HAP-1 (cell line): Measurements from ENCODE around the gene TMEM53.

Source experiments
- DNase-seq, 2 experiments: peaks; one replicate each; pipeline ENCODE4 v3.0.0-alpha.2; 2016 to 2020; ENCODE audit warnings: low spot score in 2 of 2
- H3K27me3 ChIP-seq: fragments of 250-450 bp; sonication (Bioruptor Pico); 2 replicates; pipeline ENCODE4 v1.5.1; 2020; ENCODE audit warnings: low read depth, mild to moderate bottlenecking, moderate library complexity
- H3K36me3 ChIP-seq: fragments of 250-450 bp; sonication (Bioruptor Pico); replicated peaks from 2 replicates; pipeline ENCODE4 v1.5.1; 2020; ENCODE audit warnings: mild to moderate bottlenecking
- H3K4me1 ChIP-seq: fragments of 250-450 bp; sonication (Bioruptor Pico); 2 replicates; pipeline ENCODE4 v1.5.1; 2020; ENCODE audit warnings: mild to moderate bottlenecking
- H3K4me3 ChIP-seq: fragments of 250-450 bp; sonication (Bioruptor Pico); 2 replicates; pipeline ENCODE4 v1.5.1; 2020; ENCODE audit warnings: mild to moderate bottlenecking, moderate library complexity
- H3K9me3 ChIP-seq: fragments of 250-450 bp; sonication (Bioruptor Pico); 2 replicates; pipeline ENCODE4 v1.5.1; 2020; ENCODE audit warnings: mild to moderate bottlenecking, moderate library complexity
- in situ Hi-C: fragments of 300-500 bp; cut with MboI; formaldehyde crosslinking; loops from 3 replicates; pipeline ENCODE4 v1.14.3; 2020; ENCODE audit warnings: low sequenced_read_pairs, inconsistent platforms, mixed read lengths

TMEM53 gene

DNA sequence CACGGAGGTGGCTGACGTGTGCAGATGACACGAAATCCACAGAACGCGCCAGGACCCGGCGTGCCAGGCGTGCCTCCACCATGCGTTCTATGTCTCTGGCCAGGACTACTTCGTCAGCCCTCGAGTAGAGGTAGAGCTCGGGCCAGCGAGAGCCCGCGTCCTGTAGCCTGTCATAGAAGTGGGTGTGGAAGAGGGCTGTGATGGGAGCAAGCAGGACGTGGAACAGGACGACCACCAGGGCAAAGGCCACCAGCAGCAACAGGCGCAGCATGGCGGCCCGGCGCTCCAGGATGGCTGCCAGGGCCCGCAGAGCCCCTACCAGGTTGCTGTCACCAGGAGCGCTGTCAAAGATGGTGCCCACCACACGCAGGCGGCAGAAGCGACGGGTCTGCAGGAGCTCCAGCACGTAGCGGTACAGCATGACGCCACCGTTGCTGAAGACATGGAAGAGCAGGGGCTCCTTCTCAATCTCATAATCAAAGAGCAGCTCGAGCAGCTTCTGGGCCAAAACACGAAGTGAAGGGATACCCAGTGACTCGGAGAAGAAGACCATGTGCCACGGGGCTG lies 19.6 kb downstream of the TMEM53 start:
- H3K27me3 ChIP-seq, result no peaks in the 10 kb centered on the region
- no peak for DNase-seq
- in situ Hi-C loops, result loop anchor here (10.0 kb wide), 1 partner anchor 440 kb away; the partner anchor contains the start of gene DMAP1
- peaks cover 15% of the 10 kb centered on the region for H3K36me3 ChIP-seq
- no peaks in the 10 kb centered on the region for H3K4me1 ChIP-seq
- no peaks in the 10 kb centered on the region for H3K9me3 ChIP-seq
- no peak overlapping the region for H3K4me3 ChIP-seq

DNA sequence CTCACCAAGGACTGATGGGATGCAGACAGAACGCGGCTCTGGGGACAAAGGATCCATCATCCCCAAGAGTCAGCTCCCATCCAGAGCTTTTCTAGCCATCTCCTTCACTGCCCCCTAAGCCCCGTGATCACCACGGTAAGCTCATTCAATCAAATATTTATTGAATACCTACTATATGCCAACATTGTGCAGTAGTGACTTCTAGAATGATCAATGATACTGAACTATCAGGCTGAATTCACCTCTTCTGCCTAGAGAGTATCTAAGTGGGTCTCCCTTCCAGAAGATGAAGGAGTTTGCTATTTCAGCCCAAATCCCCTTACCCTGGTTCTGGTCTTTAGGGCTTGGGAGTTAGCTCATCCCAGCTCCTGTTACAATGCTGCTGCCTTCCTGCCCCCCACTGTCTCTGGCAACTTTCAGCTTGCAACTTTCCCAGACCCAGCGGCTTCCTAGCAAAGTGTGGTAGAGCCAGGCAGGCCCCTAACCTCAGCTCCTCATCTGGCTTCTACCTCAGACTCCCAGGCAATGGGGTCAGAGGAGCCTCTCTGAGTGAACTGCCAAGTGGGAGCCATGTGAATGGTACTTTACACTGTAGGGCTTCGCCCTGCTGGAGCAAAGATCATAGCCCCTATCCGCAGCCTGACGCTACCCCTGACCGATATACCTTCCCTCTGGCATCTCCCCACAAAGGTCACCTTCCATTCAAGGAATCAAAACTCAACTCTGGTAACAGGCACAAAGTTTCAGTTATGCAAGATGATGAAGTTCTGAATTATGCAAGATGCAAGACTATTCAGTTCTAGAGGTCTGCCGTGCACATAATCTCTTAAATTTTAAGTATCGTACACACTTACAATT lies 20.9 kb downstream of the TMEM53 start:
- Histone ChIP-seq H3K9me3 (no peaks in the 10 kb centered on the region), H3K4me1 (no peaks in the 10 kb centered on the region), H3K27me3 (no peaks in the 10 kb centered on the region), H3K4me3 (no peak overlapping the region), H3K36me3 (peaks cover 28% of the 10 kb centered on the region)
- in situ Hi-C loops, result loop anchor here (10.0 kb wide), 1 partner anchor 439 kb away; the partner anchor contains the start of gene DMAP1
- DNase-seq, result no peak

DNA sequence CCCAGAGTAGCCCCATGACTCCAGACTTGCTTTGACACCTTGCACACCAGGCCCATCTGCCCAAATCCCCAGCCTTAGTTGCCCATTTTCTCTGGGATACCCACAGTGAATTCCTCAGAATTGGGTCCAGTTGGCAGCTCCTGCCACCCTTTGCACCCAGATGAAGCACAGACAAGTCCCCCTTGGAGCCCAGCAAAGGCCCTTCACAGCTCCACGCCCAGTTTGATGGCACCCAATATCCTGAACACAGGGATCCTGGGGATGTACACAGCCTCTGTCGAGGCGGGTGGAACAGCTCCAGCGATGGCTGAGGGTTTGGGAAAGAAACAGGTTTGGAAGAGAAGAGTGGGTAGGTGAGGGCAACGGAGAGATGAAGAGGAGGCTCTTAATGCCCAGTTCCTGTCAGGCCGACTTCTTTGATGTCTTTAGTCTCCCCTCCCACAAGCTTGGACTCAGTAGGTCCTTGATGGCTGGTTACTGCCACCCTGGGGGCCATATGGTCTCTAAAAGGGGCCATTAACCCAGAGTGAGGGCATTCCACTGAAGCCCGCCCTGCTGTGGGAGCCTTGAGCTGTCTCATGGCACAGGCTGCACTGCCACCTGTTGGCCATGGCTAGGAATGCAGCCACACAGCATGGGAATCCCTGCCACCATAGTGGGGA lies 21.7 kb downstream of the TMEM53 start:
- no peaks in the 10 kb centered on the region for H3K9me3 ChIP-seq
- H3K36me3 ChIP-seq, result peaks cover 35% of the 10 kb centered on the region
- in situ Hi-C loops, result loop anchor here (10.0 kb wide), 1 partner anchor 438 kb away; the partner anchor contains the start of gene DMAP1
- H3K4me1 ChIP-seq, result no peaks in the 10 kb centered on the region
- H3K4me3 ChIP-seq, result no peak overlapping the region
- H3K27me3 ChIP-seq, result no peaks in the 10 kb centered on the region
- peak; percentile 56 to 86 for DNase-seq

DNA sequence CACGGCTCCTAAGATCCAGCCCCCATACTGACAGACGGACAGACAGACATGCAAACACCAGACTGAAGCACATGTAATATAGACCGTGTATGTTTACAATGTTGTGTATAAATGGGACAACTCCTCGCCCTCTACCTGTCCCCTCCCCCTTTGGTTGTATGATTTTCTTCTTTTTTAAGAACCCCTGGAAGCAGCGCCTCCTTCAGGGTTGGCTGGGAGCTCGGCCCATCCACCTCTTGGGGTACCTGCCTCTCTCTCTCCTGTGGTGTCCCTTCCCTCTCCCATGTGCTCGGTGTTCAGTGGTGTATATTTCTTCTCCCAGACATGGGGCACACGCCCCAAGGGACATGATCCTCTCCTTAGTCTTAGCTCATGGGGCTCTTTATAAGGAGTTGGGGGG lies 23.2 kb downstream of the TMEM53 start:
- Histone ChIP-seq H3K4me3 (no peak overlapping the region), H3K36me3 (peaks cover 45% of the 10 kb centered on the region), H3K27me3 (no peaks in the 10 kb centered on the region), H3K4me1 (no peaks in the 10 kb centered on the region), H3K9me3 (no peaks in the 10 kb centered on the region)
- in situ Hi-C loops, result loop anchor here (10.0 kb wide), 1 partner anchor 436 kb away; the partner anchor contains the start of gene DMAP1
- no peak for DNase-seq

DNA sequence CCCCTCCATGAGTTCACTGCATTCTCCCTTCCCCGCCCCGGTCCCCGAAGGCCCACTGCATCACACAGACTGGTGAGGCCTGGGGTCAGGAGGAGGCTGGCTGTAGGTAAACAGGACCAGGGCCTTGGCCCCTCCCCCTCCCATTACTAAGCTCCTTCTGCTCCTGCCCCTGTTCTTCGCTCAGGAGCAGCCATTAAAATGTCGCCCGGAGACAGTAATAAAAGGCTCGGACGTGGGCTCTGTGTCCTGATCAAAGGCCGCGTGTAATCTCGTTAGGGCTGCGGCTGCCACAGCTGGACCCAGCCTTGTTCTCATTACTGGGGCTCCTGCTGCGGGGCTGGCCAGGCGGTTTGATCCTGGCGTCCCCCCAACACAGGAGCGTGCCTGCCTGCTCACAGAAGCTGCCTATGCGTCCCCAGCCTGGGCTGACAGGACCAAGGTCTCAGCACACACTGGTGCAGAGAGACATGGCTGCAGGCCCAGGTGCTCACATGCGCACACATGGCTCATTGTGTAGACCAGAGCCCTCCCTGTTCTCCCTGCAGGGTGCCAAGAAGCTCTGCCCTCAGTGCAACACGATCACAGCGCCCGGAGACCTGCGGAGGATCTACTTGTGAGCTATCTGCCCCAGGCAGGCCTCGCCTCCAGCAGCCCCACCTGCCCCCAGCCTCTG lies 24.0 kb downstream of the TMEM53 start:
- in situ Hi-C loops, result loop anchor here (10.0 kb wide), 1 partner anchor 435 kb away; the partner anchor contains the start of gene DMAP1
- no peak for DNase-seq
- H3K4me1 ChIP-seq, result no peaks in the 10 kb centered on the region
- no peak overlapping the region for H3K4me3 ChIP-seq
- peaks cover 52% of the 10 kb centered on the region for H3K36me3 ChIP-seq
- H3K27me3 ChIP-seq, result no peaks in the 10 kb centered on the region
- H3K9me3 ChIP-seq, result no peaks in the 10 kb centered on the region

DNA sequence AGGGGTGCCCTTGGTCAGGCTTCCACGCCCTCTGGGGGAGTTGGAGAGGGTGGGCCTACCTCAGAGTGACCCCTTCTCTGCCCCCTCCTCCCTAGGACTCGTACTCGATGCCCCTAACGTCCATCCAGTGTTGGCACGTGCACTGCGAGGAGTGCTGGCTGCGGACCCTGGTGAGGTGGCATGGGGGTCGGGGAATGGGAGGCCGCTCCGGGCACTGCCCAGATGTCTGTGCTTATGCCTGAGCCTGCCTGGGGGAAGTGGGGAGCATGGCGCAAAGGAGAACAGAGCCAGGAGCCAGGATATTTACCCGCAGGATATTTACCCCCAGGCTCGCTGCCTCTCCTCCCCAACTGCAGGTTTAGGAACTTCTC lies 24.5 kb downstream of the TMEM53 start:
- peaks cover 57% of the 10 kb centered on the region for H3K36me3 ChIP-seq
- no peaks in the 10 kb centered on the region for H3K27me3 ChIP-seq
- H3K4me1 ChIP-seq, result no peaks in the 10 kb centered on the region
- no peaks in the 10 kb centered on the region for H3K9me3 ChIP-seq
- no peak for DNase-seq
- in situ Hi-C loops, result loop anchor here (10.0 kb wide), 1 partner anchor 435 kb away; the partner anchor contains the start of gene DMAP1
- no peak overlapping the region for H3K4me3 ChIP-seq

DNA sequence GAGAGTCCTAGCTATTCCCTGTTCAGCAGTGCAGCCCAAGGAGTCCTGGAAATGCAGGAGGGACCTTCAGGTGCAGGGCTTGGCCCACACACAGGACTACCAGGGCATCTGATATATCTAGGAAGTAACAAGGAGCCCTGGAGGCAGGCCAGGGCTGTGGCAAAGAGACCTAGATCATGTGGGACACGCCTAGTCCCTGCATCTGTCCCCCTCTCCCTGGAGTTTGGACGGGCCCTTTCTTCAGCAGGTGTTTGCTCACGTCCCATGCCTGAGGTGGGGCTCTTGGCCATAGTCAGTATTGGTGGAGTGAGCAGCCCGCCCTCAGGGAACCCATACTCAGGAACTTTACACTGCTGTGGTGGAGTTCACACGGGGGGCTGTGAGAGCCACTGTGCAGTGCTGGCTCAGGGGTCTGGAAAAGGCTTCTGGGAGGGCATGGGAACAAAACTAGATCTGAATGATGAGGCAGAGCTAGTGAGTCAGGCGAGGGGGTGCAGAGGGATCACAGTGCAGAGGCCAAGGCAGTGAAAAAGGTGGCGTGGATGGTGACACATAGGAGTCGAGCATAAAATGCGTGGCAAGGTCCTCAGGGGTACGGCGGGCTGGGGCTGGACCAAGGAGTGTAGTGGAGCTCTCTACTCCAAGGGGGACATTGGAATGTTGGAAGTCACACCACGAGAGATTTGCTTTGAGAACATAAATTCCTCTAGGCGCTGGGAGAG lies 25.6 kb downstream of the TMEM53 start:
- in situ Hi-C loops, result no loop called here
- no peaks in the 10 kb centered on the region for H3K4me1 ChIP-seq
- no peak for DNase-seq
- H3K9me3 ChIP-seq, result no peaks in the 10 kb centered on the region
- H3K4me3 ChIP-seq, result no peak overlapping the region
- peaks cover 68% of the 10 kb centered on the region for H3K36me3 ChIP-seq
- H3K27me3 ChIP-seq, result no peaks in the 10 kb centered on the region

DNA sequence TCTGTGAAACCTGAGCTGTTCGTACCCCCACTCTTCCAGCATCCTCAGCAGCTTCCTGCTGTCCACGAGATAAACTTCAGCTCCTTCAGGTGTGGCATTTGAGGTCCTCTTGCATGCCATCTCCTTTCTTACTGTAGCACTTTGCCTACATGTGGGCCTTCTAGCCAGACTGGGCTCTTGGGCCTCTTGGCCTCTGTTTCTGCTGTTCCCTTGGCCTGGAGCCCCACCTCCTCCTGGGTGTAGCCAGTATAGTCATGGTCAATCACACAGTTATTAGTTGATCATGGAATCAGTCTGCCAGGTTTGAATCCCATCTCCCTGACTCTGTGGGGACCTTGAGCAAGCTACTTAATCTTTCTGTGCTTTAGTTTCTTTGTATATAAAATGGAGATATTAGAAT lies 26.4 kb downstream of the TMEM53 start:
- H3K4me1 ChIP-seq, result no peaks in the 10 kb centered on the region
- H3K9me3 ChIP-seq, result no peaks in the 10 kb centered on the region
- in situ Hi-C loops, result no loop called here
- DNase-seq, result no peak
- peaks cover 74% of the 10 kb centered on the region for H3K36me3 ChIP-seq
- H3K4me3 ChIP-seq, result no peak overlapping the region
- H3K27me3 ChIP-seq, result no peaks in the 10 kb centered on the region

DNA sequence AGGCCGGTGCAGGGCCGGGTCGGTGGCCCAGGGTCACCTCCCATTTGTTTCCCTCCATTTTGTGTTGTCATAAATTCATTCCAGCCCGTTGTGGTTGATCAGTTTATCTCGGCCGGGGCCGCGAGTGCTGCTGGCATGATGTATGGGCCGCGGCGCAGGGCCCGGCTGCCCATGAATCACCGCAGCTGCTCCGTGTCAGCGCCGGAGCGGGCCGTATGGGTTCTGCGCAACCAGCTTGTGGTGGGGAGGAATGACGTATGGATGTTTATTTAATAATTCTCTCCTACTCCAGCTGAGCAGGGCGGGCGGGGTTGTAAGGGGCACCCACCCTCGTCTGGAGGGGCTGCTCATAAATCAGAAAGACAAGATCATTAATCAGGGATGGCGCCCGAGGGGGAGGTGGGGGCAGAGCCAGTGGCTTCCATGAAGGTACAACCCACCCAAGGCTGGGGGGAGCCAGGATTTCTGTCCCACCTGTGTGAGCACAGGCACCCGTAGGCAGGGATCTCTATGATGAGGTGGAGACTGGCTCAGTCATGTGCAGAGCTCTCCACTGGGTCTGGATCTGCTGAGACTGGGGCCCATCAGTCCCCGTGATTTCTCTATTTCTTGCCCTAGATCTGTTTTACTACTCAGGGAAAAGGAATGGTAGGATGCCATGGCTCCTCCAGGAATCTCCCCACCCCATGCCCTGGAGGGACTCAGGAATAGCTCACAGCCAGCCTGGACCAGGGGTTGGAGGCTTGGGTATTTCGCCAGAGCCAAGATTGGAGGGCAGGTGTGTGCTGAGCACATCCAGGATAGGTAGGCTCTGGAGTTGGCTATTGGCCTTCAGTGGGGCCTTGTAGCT lies 27.8 kb downstream of the TMEM53 start:
- Histone ChIP-seq H3K36me3 (peaks cover 86% of the 10 kb centered on the region), H3K4me3 (no peak overlapping the region), H3K27me3 (no peaks in the 10 kb centered on the region), H3K4me1 (no peaks in the 10 kb centered on the region), H3K9me3 (no peaks in the 10 kb centered on the region)
- no peak for DNase-seq
- in situ Hi-C loops, result no loop called here

DNA sequence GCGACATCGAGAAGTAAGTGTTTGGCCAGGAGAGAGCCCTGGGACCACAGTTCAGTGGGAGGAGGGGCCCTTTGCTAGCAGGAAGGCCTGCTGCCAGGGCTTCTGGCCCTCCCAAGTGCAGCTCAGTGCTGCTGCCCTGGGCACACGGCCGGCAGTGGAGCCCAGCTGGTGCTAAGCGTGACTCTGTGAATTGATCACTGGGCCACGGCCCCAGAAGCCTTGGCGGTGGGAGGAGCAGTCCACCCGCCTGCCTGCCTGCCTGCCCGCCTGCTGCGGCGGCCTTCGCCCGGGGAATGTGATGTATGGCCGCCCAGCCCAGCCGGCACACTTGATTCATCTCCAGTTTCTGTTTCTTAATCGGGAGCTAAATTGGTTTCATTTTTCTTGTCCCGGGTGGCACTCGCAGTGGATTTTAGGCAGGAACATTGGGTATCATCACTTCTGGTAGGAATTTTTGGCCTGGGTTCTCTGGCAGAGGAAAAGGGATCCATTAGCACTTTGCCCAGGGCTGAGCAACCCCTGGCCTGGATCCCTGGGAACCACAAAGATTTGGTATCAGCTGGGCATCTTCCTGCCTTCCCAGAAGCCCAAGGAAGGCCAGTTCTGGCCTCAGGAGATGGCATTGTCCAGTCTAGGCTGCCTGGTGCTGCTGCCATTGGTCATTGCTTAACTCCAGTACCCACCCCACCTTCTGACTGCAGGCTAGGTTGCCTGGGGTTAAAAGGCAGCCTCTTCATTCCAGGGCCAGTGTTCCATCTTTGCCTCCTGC lies 28.6 kb downstream of the TMEM53 start:
- H3K9me3 ChIP-seq, result no peaks in the 10 kb centered on the region
- peaks cover 87% of the 10 kb centered on the region for H3K36me3 ChIP-seq
- no peak for DNase-seq
- no peak overlapping the region for H3K4me3 ChIP-seq
- no peaks in the 10 kb centered on the region for H3K27me3 ChIP-seq
- no peaks in the 10 kb centered on the region for H3K4me1 ChIP-seq
- in situ Hi-C loops, result no loop called here

DNA sequence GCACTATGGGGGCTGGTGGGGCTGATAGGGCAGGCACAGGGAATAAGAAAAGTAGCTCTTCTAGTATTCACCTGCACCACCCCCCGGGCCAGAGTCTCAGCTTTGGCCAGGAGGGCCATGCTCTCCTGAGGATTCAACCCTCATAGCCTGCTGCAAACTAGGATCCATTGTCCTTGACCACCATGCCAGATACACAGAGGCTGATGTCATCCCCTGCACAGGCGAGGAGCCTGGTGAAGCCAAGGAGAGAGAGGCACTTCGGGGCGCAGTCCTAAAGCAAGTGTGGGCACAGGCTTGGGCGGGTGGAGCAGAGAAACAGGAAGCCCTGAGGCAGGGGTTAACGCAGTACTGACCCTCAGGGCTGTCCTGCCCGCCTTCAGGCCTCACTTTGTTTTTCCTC lies 29.5 kb downstream of the TMEM53 start:
- Histone ChIP-seq H3K4me3 (no peak overlapping the region), H3K36me3 (peaks cover 84% of the 10 kb centered on the region), H3K4me1 (no peaks in the 10 kb centered on the region), H3K27me3 (no peaks in the 10 kb centered on the region), H3K9me3 (no peaks in the 10 kb centered on the region)
- in situ Hi-C loops, result no loop called here
- DNase-seq, result no peak
